Endothelial cell of umbilical vein (primary cell): ENCODE measurements around the gene ANKRD40CL.

Experiments
- EZH2 ChIP-seq: IDR thresholded peaks from 2 replicates; pipeline ENCODE4 v1.6.1; 2012; ENCODE audit warnings: borderline replicate concordance, low read depth, mild to moderate bottlenecking, moderate library complexity, low read length, inconsistent platforms; ENCODE audit not compliant: severe bottlenecking
- GATA2 ChIP-seq: IDR thresholded peaks from 2 replicates; pipeline ENCODE4 v1.7.0; 2011; ENCODE audit warnings: low read depth, mild to moderate bottlenecking, moderate library complexity, mixed read lengths, low read length; ENCODE audit not compliant: insufficient read length, insufficient read depth
- JUN ChIP-seq: IDR thresholded peaks from 2 replicates; pipeline ENCODE4 v1.6.1; 2011; ENCODE audit warnings: borderline replicate concordance, low read depth; ENCODE audit not compliant: insufficient read length, insufficient read depth
- MYC ChIP-seq: IDR thresholded peaks from one replicate; pipeline ENCODE4 v1.6.1; 2011; ENCODE audit warnings: mild to moderate bottlenecking, low read depth, low read length
- POLR2A ChIP-seq: IDR thresholded peaks from 2 replicates; pipeline ENCODE4 v1.6.1; 2012; ENCODE audit warnings: low read depth, mild to moderate bottlenecking, control low read depth, low read length
- POLR2AphosphoS5 ChIP-seq: IDR thresholded peaks from 2 replicates; pipeline ENCODE4 v1.6.1; 2012; ENCODE audit warnings: low read depth, mild to moderate bottlenecking, control low read depth, low read length, moderate library complexity; ENCODE audit not compliant: insufficient read depth
- TF ChIP-seq, protein P1 (sequence below), 2 donors: IDR thresholded peaks; 1 replicate in 1 of 2; 2 replicates in 1 of 2; pipeline ENCODE4 v1.5.1; 2011; ENCODE audit warnings: low read length in 2 of 2, mild to moderate bottlenecking in 2 of 2, moderate library complexity in 2 of 2, control low read depth in 1 of 2, inconsistent platforms in 1 of 2, low read depth in 1 of 2; ENCODE audit not compliant: insufficient read depth in 1 of 2; ENCODE audit errors: extremely low read depth in 1 of 2
- TF ChIP-seq, protein P2 (sequence below): IDR thresholded peaks from 2 replicates; pipeline ENCODE4 v1.6.1; 2011; ENCODE audit not compliant: insufficient read depth, insufficient read length

DNA sequence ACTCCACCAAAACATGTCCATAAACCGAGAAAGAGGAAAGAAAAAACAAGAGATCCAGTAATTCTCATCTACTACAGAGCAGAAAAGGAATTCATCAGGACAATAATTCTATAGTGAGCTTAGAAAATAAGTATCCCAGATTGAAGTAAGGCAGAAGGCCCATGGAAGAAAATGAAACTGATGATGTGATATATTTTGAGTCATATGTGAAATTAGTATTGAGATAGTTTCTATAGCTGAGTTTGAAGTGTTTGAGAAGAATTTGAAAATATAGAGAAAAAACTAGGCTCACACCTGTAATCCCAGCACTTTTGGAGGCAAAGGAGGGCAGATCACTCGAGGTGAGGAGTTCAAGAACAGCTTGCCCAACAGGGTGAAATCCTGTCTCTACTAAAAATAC is 28.2 kb downstream of the ANKRD40CL start:
- TF ChIP-seq POLR2A: no peak
- TF ChIP-seq MYC: no peak
- no peak for TF ChIP-seq EZH2
- no peak for TF ChIP-seq POLR2AphosphoS5
- TF ChIP-seq, protein P1, sequence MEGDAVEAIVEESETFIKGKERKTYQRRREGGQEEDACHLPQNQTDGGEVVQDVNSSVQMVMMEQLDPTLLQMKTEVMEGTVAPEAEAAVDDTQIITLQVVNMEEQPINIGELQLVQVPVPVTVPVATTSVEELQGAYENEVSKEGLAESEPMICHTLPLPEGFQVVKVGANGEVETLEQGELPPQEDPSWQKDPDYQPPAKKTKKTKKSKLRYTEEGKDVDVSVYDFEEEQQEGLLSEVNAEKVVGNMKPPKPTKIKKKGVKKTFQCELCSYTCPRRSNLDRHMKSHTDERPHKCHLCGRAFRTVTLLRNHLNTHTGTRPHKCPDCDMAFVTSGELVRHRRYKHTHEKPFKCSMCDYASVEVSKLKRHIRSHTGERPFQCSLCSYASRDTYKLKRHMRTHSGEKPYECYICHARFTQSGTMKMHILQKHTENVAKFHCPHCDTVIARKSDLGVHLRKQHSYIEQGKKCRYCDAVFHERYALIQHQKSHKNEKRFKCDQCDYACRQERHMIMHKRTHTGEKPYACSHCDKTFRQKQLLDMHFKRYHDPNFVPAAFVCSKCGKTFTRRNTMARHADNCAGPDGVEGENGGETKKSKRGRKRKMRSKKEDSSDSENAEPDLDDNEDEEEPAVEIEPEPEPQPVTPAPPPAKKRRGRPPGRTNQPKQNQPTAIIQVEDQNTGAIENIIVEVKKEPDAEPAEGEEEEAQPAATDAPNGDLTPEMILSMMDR (IDR thresholded peaks at IDR 0.05; ENCODE audit: extremely low read depth in 1 of 2, insufficient read depth in 1 of 2, low read depth in 1 of 2, low read length in 2 of 2): no peak
- no peak for TF ChIP-seq JUN
- TF ChIP-seq, protein P2, sequence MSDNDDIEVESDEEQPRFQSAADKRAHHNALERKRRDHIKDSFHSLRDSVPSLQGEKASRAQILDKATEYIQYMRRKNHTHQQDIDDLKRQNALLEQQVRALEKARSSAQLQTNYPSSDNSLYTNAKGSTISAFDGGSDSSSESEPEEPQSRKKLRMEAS: no peak
- no peak for TF ChIP-seq GATA2
